DND-41 (cell line): ENCODE data around the gene LIMS1.
A peak's percentile ranks its signal among the peaks of the same experiment; 100 is the strongest.

Source experiments
- ATAC-seq: fragments of 200-7000 bp; cut with Tn5 transposase; 3 replicates; pipeline ENCODE4 v1.9.1; 2021; ENCODE audit warnings: low read depth; ENCODE audit not compliant: insufficient read depth
- DNase-seq: peaks from one replicate; pipeline ENCODE4 v3.0.0-alpha.2; 2020
- H2AFZ ChIP-seq: 2 replicates; pipeline ENCODE4 v1.6.0; 2012; ENCODE audit warnings: low read depth, low read length
- H3K27ac ChIP-seq: 2 replicates; pipeline ENCODE4 v1.5.1; 2012; ENCODE audit warnings: low read length, inconsistent platforms
- H3K27me3 ChIP-seq: fragments of 200-600 bp; sonication (generic); 2 replicates; pipeline ENCODE4 v1.6.0; 2012; ENCODE audit warnings: low read length, mild to moderate bottlenecking, inconsistent platforms; ENCODE audit not compliant: insufficient read depth, poor library complexity
- H3K36me3 ChIP-seq: 2 replicates; pipeline ENCODE4 v1.5.1; 2012; ENCODE audit warnings: low read length, inconsistent platforms; ENCODE audit not compliant: insufficient read depth
- H3K4me1 ChIP-seq: 2 replicates; pipeline ENCODE4 v1.5.1; 2012; ENCODE audit warnings: mild to moderate bottlenecking, low read length; ENCODE audit not compliant: insufficient read depth
- H3K4me2 ChIP-seq: 2 replicates; pipeline ENCODE4 v1.6.0; 2012; ENCODE audit warnings: mild to moderate bottlenecking, moderate library complexity, low read length, inconsistent platforms; ENCODE audit not compliant: insufficient read depth
- H3K4me3 ChIP-seq, 2 experiments: fragments of 200-600 bp in 1 of 2; shearing (Covaris generic) in 1 of 2; 2 replicates each; pipeline ENCODE4 v1.5.1; 2012 to 2016; ENCODE audit warnings: inconsistent platforms in 2 of 2, low read length in 2 of 2, mild to moderate bottlenecking in 2 of 2, low read depth in 1 of 2, moderate library complexity in 1 of 2
- H3K79me2 ChIP-seq: 2 replicates; pipeline ENCODE4 v1.6.0; 2012; ENCODE audit warnings: low read length, inconsistent platforms; ENCODE audit not compliant: insufficient read depth
- H3K9ac ChIP-seq: 2 replicates; pipeline ENCODE4 v1.6.0; 2012; ENCODE audit warnings: low read depth, mild to moderate bottlenecking, inconsistent platforms, low read length, moderate library complexity
- H3K9me3 ChIP-seq: 2 replicates; pipeline ENCODE4 v1.5.1; 2012; ENCODE audit warnings: low read length, moderate library complexity, mild to moderate bottlenecking, inconsistent platforms; ENCODE audit not compliant: insufficient read depth, severe bottlenecking
- H4K20me1 ChIP-seq: 2 replicates; pipeline ENCODE4 v1.6.0; 2012; ENCODE audit warnings: low read length; ENCODE audit not compliant: insufficient read depth
- CTCF ChIP-seq: IDR thresholded peaks from 2 replicates; pipeline ENCODE4 v1.5.1; 2012; ENCODE audit warnings: borderline replicate concordance, low read length, moderate library complexity, mild to moderate bottlenecking; ENCODE audit not compliant: poor library complexity, severe bottlenecking; ENCODE audit errors: extremely low read depth
- EZH2 ChIP-seq: IDR thresholded peaks from 3 replicates; pipeline ENCODE4 v1.6.1; 2012; ENCODE audit warnings: borderline replicate concordance, low read depth, mild to moderate bottlenecking, moderate library complexity, low read length, inconsistent platforms; ENCODE audit not compliant: severe bottlenecking

Gene LIMS1

GRCh38 chr2:108577099-108577498 is 42.8 kb downstream of the LIMS1 start:
- Histone ChIP-seq H3K4me3 (no peak overlapping the region), H2AFZ (no peak overlapping the region), H3K9ac (no peak overlapping the region), H3K36me3 (no peaks in the 10 kb centered on the region), H3K4me1 (no peaks in the 10 kb centered on the region), H3K27ac (no peak overlapping the region), H4K20me1 (peaks cover 32% of the 10 kb centered on the region), H3K4me2 (no peak overlapping the region), H3K9me3 (no peaks in the 10 kb centered on the region), H3K27me3 (no peaks in the 10 kb centered on the region), H3K79me2 (peaks cover 25% of the 10 kb centered on the region; the same call in 1 of the 2 replicates)
- ATAC-seq: no peak
- no peak for TF ChIP-seq EZH2
- no peak for TF ChIP-seq CTCF
- no peak for DNase-seq

- H2AFZ ChIP-seq: no peak overlapping the region
- H3K27ac ChIP-seq: no peak overlapping the region
- no peak overlapping the region for H3K4me2 ChIP-seq
- DNase-seq (no peak), ATAC-seq (no peak)
- H3K4me3 ChIP-seq: no peak overlapping the region
- H3K4me1 ChIP-seq: no peaks in the 10 kb centered on the region
- H4K20me1 ChIP-seq: peaks cover 34% of the 10 kb centered on the region
- H3K36me3 ChIP-seq: no peaks in the 10 kb centered on the region
- no peaks in the 10 kb centered on the region for H3K9me3 ChIP-seq
- H3K27me3 ChIP-seq: no peaks in the 10 kb centered on the region
- no peak for TF ChIP-seq CTCF
- TF ChIP-seq EZH2: no peak
- no peak overlapping the region for H3K9ac ChIP-seq
- H3K79me2 ChIP-seq: peaks cover 24% of the 10 kb centered on the region; the same call in 1 of the 2 replicates
Observed at GRCh38 chr2:108579623-108580022, 45.4 kb downstream of the LIMS1 start.

GRCh38 chr2:108580050-108580449 is 45.8 kb downstream of the LIMS1 start:
- no peaks in the 10 kb centered on the region for H3K4me1 ChIP-seq
- TF ChIP-seq CTCF: no peak
- no peak for TF ChIP-seq EZH2
- peaks cover 37% of the 10 kb centered on the region for H4K20me1 ChIP-seq
- H3K9me3 ChIP-seq: no peaks in the 10 kb centered on the region
- H3K27ac ChIP-seq: no peak overlapping the region
- H3K4me3 ChIP-seq: no peak overlapping the region
- no peaks in the 10 kb centered on the region for H3K27me3 ChIP-seq
- H3K4me2 ChIP-seq: no peak overlapping the region
- DNase-seq (no peak), ATAC-seq (no peak)
- no peaks in the 10 kb centered on the region for H3K36me3 ChIP-seq
- no peak overlapping the region for H3K9ac ChIP-seq
- peaks cover 26% of the 10 kb centered on the region; the same call in 1 of the 2 replicates for H3K79me2 ChIP-seq
- H2AFZ ChIP-seq: no peak overlapping the region

- Histone ChIP-seq H3K4me2 (peak overlapping the region; percentile 25; the same call in 1 of the 2 replicates), H3K9ac (no peak overlapping the region), H3K27me3 (no peaks in the 10 kb centered on the region), H3K4me3 (no peak overlapping the region), H3K9me3 (no peaks in the 10 kb centered on the region), H3K4me1 (no peaks in the 10 kb centered on the region), H3K36me3 (no peaks in the 10 kb centered on the region), H4K20me1 (peaks cover 47% of the 10 kb centered on the region), H3K27ac (no peak overlapping the region), H2AFZ (no peak overlapping the region), H3K79me2 (peaks cover 16% of the 10 kb centered on the region; the same call in 1 of the 2 replicates)
- ATAC-seq (peak; percentile 100), DNase-seq (peak; percentile 63)
- TF ChIP-seq EZH2 (no peak), CTCF (peak; percentile 91)
Observed at GRCh38 chr2:108583903-108584520, 49.7 kb downstream of the LIMS1 start.
